Mesendoderm (in vitro differentiated cells): Measurements from ENCODE around the gene DENND4C.
"Not testable (repeated sequence)": the region's sequence is repeated elsewhere in the genome, so short reads cannot be mapped to it uniquely, and the experiment has no call there.

Experiments used
- DNase-seq: peaks from one replicate; pipeline ENCODE4 v3.0.0; 2013
- H2AK5ac ChIP-seq: 2 replicates; pipeline ENCODE4 v1.6.1; 2013; ENCODE audit warnings: low read length, inconsistent platforms
- H2BK120ac ChIP-seq: 2 replicates; pipeline ENCODE4 v1.6.1; 2013; ENCODE audit warnings: low read depth, mild to moderate bottlenecking, low read length, moderate library complexity, mixed read lengths
- H2BK15ac ChIP-seq: replicated peaks from 2 replicates; pipeline ENCODE4 v1.6.1; 2013; ENCODE audit warnings: low read depth, mild to moderate bottlenecking, moderate library complexity
- H2BK5ac ChIP-seq: 2 replicates; pipeline ENCODE4 v1.6.1; 2013; ENCODE audit warnings: low read length, inconsistent platforms
- H3K18ac ChIP-seq: 2 replicates; pipeline ENCODE4 v1.6.1; 2013; ENCODE audit warnings: mild to moderate bottlenecking, low read length, mixed read lengths
- H3K23ac ChIP-seq: one replicate; pipeline ENCODE4 v1.6.1; 2013; ENCODE audit warnings: low read length
- H3K27ac ChIP-seq: 2 replicates; pipeline ENCODE4 v1.5.1; 2013; ENCODE audit warnings: low read depth, mild to moderate bottlenecking, inconsistent platforms, low read length, moderate library complexity
- H3K27me3 ChIP-seq: 2 replicates; pipeline ENCODE4 v1.6.1; 2013; ENCODE audit warnings: low read length, control low read depth, mild to moderate bottlenecking, inconsistent platforms; ENCODE audit not compliant: insufficient read depth, poor library complexity
- H3K36me3 ChIP-seq: 2 replicates; pipeline ENCODE4 v1.6.1; 2013; ENCODE audit warnings: low read length, inconsistent platforms; ENCODE audit not compliant: control insufficient read depth, insufficient read depth
- H3K4ac ChIP-seq: one replicate; pipeline ENCODE4 v1.6.1; 2013; ENCODE audit warnings: low read depth, mild to moderate bottlenecking, low read length, moderate library complexity
- H3K4me1 ChIP-seq: 2 replicates; pipeline ENCODE4 v1.6.1; 2013; ENCODE audit warnings: low read depth, low read length, inconsistent platforms; ENCODE audit not compliant: control insufficient read depth
- H3K4me2 ChIP-seq: 2 replicates; pipeline ENCODE4 v1.6.1; 2013; ENCODE audit warnings: low read length
- H3K4me3 ChIP-seq: 2 replicates; pipeline ENCODE4 v1.5.1; 2013; ENCODE audit warnings: mild to moderate bottlenecking, low read length
- H3K56ac ChIP-seq: one replicate; pipeline ENCODE4 v1.6.1; 2013; ENCODE audit warnings: low read length
- H3K79me1 ChIP-seq: 2 replicates; pipeline ENCODE4 v1.6.1; 2013; ENCODE audit warnings: low read length, inconsistent platforms
- H3K79me2 ChIP-seq: 2 replicates; pipeline ENCODE4 v1.6.1; 2013; ENCODE audit warnings: mild to moderate bottlenecking, low read length; ENCODE audit not compliant: control insufficient read depth, insufficient read depth
- H3K9ac ChIP-seq: 2 replicates; pipeline ENCODE4 v1.6.1; 2013; ENCODE audit warnings: low read length, inconsistent platforms
- H4K5ac ChIP-seq: one replicate; pipeline ENCODE4 v1.6.1; 2013; ENCODE audit warnings: low read length
- H4K8ac ChIP-seq: one replicate; pipeline ENCODE4 v1.6.1; 2013; ENCODE audit warnings: low read depth, mild to moderate bottlenecking, control low read depth, low read length, moderate library complexity
- WGBS: extraction: QIAGEN DNeasy Blood & Tissue Kit; methylation state at CpG from one replicate; pipeline ENCODE4 v1.1.7; 2013; ENCODE audit warnings: low lambda C conversion rate, missing lambda C conversion rate; ENCODE audit not compliant: insufficient coverage; ENCODE audit errors: extremely low coverage; 5-methylcytosine and 5-hydroxymethylcytosine counted together

DENND4C gene

DNA sequence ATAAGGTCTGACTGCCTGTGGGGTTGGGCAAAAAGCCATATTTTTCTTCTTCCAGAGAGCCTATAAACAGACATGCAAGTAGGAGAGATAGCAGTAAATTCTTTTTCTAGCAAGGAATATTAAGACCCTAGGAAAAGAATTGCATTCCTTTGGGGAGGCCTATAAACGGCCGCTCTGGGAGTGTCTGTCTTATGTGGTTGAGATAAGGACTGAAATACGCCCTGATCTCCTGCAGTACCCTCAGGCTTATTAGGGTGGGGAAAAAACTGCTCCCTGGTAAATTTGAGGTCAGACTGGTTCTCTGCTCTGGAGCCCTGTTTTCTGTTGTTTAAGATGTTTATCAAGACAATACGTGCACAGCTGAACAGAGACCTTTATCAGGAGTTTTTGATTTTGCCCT lies 172.7 kb downstream of the DENND4C start:
- H2BK5ac ChIP-seq = not testable (repeated sequence)
- no CpG with 5 or more reads among the region's 4 CpGs for WGBS

DNA sequence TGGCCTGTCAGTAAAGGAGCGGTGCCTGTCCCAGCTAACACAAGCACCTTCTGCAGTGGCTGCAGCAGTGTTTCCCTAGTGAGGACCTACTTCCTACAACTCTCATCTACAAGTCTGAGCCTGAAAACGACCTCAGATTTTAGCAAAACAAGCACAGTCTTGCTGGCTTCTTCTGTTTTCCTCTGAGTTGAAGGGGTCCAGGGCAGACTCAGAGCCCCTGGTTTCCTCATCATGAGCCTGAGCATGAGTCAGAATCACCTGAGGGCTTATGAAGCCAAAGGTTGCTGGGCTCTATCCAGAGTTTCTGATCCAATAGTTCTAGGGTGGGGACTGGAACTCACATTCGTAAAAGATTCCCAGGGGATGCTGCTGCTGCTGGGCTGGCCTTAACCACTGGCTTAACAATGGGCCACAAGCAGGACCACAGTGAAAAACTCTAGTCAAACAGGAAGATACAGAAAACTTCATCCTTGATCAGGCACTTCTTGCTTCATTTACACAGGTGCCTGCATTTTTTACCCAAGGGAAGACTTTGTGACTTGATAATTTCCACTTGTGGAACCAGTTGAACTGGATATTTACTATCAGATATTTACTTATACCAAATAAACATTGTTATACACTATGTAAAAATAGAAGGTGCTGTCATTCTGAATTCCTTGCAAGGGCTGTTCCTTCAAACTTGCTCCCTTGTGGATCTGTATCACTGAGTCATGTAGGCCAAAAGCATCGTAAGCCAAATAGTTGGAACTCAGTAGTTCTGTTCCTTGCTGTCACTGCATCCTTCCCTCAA lies 174.0 kb downstream of the DENND4C start:
- no peak for DNase-seq
- no peak overlapping the region for H3K9ac ChIP-seq
- WGBS = no CpG with 5 or more reads among the region's 4 CpGs

More for the DNA sequence above, 172.7 kb downstream of the DENND4C start:
- H3K4me2 ChIP-seq, H3K4me3 ChIP-seq, H3K79me2 ChIP-seq, H2BK15ac ChIP-seq, H3K4me1 ChIP-seq, H3K4ac ChIP-seq, H3K18ac ChIP-seq, H4K5ac ChIP-seq, H2AK5ac ChIP-seq, H3K56ac ChIP-seq, H3K27ac ChIP-seq, H2BK120ac ChIP-seq, H3K23ac ChIP-seq, H3K27me3 ChIP-seq, DNase-seq, H3K79me1 ChIP-seq, H3K9ac ChIP-seq, H3K36me3 ChIP-seq, H4K8ac ChIP-seq: not testable (repeated sequence)

DNA sequence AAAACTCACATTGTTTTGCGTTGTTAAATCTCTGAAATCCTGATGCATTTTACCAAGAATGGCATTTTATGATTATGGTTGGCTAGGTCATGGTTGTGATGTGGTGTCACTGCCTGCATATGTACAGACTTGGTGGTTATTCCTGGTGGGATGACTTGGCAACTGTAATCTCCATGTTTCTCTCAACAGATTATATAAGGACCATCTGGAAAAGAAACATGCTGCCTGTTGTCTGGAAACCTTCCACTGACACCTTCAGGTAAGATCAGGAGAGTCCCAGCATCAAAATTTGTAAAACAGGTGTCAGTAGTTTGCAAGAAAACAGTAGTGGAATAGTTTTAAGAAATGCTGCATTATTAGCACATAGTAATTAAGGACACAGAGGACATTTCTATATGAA lies 175.3 kb downstream of the DENND4C start:
- Histone ChIP-seq H3K79me1 (no peaks in the 10 kb centered on the region), H2AK5ac (no peak overlapping the region), H2BK120ac (no peak overlapping the region), H3K4me1 (peaks cover 5% of the 10 kb centered on the region), H3K4ac (no peak overlapping the region), H3K56ac (no peak overlapping the region), H3K18ac (no peak overlapping the region), H3K23ac (no peak overlapping the region), H3K27ac (no peak overlapping the region), H3K4me3 (no peak overlapping the region), H2BK15ac (no peak overlapping the region), H3K79me2 (no peaks in the 10 kb centered on the region), H3K36me3 (no peaks in the 10 kb centered on the region), H2BK5ac (no peak overlapping the region), H4K8ac (no peak overlapping the region), H3K9ac (no peak overlapping the region), H3K4me2 (no peak overlapping the region), H4K5ac (no peak overlapping the region), H3K27me3 (no peaks in the 10 kb centered on the region)
- WGBS = no CpG with 5 or more reads among the region's 1 CpG
- DNase-seq = no peak

More for the DNA sequence above, 174.0 kb downstream of the DENND4C start:
- no peak overlapping the region for H3K4me3 ChIP-seq
- H2AK5ac ChIP-seq = no peak overlapping the region
- H3K4me2 ChIP-seq = no peak overlapping the region
- no peaks in the 10 kb centered on the region for H3K4me1 ChIP-seq
- H3K79me2 ChIP-seq = no peaks in the 10 kb centered on the region
- no peak overlapping the region for H3K18ac ChIP-seq
- no peak overlapping the region for H2BK120ac ChIP-seq
- no peak overlapping the region for H4K5ac ChIP-seq
- H3K27ac ChIP-seq = no peak overlapping the region
- H3K4ac ChIP-seq = no peak overlapping the region
- no peaks in the 10 kb centered on the region for H3K79me1 ChIP-seq
- no peak overlapping the region for H3K23ac ChIP-seq
- no peak overlapping the region for H2BK5ac ChIP-seq
- H3K36me3 ChIP-seq = no peaks in the 10 kb centered on the region
- H4K8ac ChIP-seq = no peak overlapping the region
- H3K56ac ChIP-seq = no peak overlapping the region
- H3K27me3 ChIP-seq = no peaks in the 10 kb centered on the region
- H2BK15ac ChIP-seq = no peak overlapping the region

DNA sequence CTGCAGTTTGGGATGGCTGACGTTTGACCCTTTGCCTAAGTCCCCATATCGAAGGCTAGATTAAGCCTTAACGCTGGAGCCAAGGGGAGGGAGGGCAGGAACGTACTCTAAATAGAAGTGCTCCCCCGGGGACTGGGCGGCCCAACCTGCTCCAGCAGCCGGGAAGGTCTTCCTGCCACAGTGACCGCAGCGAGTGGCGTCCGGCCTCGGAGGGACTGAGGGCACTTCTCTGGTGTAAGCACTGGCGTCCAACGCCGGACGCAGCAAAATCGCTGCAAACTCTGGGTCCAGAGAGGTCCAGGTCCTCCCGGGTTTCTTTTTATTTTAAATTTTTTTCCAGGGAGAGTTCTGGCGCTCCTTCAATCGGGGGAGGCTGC lies 177.8 kb downstream of the DENND4C start:
- Histone ChIP-seq H3K23ac (no peak overlapping the region), H3K27ac (no peak overlapping the region), H3K4ac (no peak overlapping the region), H4K5ac (no peak overlapping the region), H3K4me3 (peak overlapping the region; percentile 37), H2AK5ac (no peak overlapping the region), H3K79me2 (no peaks in the 10 kb centered on the region), H3K4me2 (peak overlapping the region; percentile 78), H3K27me3 (no peaks in the 10 kb centered on the region), H4K8ac (no peak overlapping the region), H3K56ac (peak overlapping the region; percentile 87), H2BK5ac (no peak overlapping the region), H2BK120ac (no peak overlapping the region), H2BK15ac (no peak overlapping the region), H3K4me1 (peaks cover 5% of the 10 kb centered on the region), H3K36me3 (no peaks in the 10 kb centered on the region), H3K18ac (no peak overlapping the region), H3K9ac (peak overlapping the region; percentile 64), H3K79me1 (no peaks in the 10 kb centered on the region)
- no CpG with 5 or more reads among the region's 20 CpGs for WGBS
- peak; percentile 34 for DNase-seq

DNA sequence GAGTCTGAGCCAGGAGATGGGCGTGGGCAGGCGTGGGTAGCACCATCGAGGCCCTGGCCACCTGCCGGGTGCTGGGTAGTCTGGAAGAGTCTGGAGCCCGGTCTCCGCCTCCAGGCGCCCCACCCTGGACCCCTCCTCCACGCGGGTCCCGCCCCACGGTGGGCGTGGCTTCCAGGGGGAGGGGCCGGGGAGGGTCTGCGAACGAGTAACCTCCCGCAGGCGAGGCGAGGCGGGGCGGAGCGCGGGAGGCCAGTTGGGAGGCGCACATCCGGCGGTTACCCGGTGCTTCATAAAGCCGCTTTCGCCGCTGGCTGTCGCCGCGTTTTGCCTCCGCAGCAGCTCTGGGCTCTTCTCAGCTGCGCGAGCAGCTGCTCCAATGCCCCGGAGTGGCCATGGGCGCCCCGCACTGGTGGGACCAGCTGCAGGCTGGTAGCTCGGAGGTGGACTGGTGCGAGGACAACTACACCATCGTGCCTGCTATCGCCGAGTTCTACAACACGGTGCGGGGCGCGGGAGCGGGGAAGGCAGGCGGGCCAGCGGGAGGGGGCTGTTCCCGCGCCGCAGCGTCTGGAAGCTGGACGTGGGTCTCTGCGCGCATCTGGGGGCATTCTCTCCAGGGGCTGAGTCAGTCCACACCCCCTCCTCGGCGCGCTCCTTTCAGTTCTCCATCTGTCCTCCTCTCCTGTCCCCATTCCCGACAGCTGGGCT lies 178.4 kb downstream of the DENND4C start, which contains the start of gene ACER2:
TSS of gene ACER2 (plus strand) at position 317 of the 708 bp plus-strand sequence. CDS start at position 393, 76 bp downstream.
- H3K4me3 ChIP-seq = peak within 1 kb of the TSS; percentile 71
- no peak within 1 kb of the TSS for H4K5ac ChIP-seq
- peak within 1 kb of the TSS; percentile 75 for H3K27ac ChIP-seq
- H3K36me3 ChIP-seq = no peaks in the 10 kb centered on the region
- H3K4me2 ChIP-seq = peak within 1 kb of the TSS; percentile 97
- no peak within 1 kb of the TSS for H3K4ac ChIP-seq
- H3K79me1 ChIP-seq = no peaks in the 10 kb centered on the region
- H2BK5ac ChIP-seq = no peak within 1 kb of the TSS
- H3K56ac ChIP-seq = peak within 1 kb of the TSS; percentile 92
- H2BK15ac ChIP-seq = no peak within 1 kb of the TSS
- H3K9ac ChIP-seq = peak within 1 kb of the TSS; percentile 78
- DNase-seq = peak; percentile 94
- H3K27me3 ChIP-seq = no peaks in the 10 kb centered on the region
- no peak within 1 kb of the TSS for H4K8ac ChIP-seq
- H3K18ac ChIP-seq = no peak within 1 kb of the TSS
- H3K79me2 ChIP-seq = no peaks in the 10 kb centered on the region
- H3K4me1 ChIP-seq = peaks cover 5% of the 10 kb centered on the region
- H2BK120ac ChIP-seq = no peak within 1 kb of the TSS
- H2AK5ac ChIP-seq = no peak within 1 kb of the TSS
- H3K23ac ChIP-seq = peak within 1 kb of the TSS; percentile 34
- no CpG with 5 or more reads among the region's 61 CpGs for WGBS
